ENCODE measurements around the gene OTOS. TPM values are rescaled to one million over a fixed set of nuclear protein-coding genes. Genes with fewer than 3 reads are reported as not detected.

The OTOS gene
- total and polyA plus RNA-seq, 2 experiments from 2014 or later = not detected

- H3K4me2 ChIP-seq (ENCODE audit: unreplicated experiment) = no peak overlapping the region
- in situ Hi-C loops (cut with MboI) = no loop called here
These were observed 9.2 kb downstream of the OTOS start for GRCh38 chr2:240131296-240131695.

GRCh38 chr2:240130393-240131195 lies 9.9 kb downstream of the OTOS start:
- Histone ChIP-seq H3K4me2 (ENCODE audit: unreplicated experiment) (no peak overlapping the region), H3F3A (ENCODE audit: insufficient read depth) (no peaks in the 10 kb centered on the region), H3K4me1 (ENCODE audit: insufficient read depth) (peaks cover 8% of the 10 kb centered on the region; the same call in 1 of the 2 replicates), H3K36me3 (ENCODE audit: low read depth) (no peaks in the 10 kb centered on the region; the same call in 1 of the 2 replicates), H2AFZ (no peak overlapping the region), H3K9me3 (ENCODE audit: low read depth) (no peaks in the 10 kb centered on the region), H3K9ac (no peak overlapping the region), H3K27ac (no peak overlapping the region), H3K79me2 (ENCODE audit: insufficient read depth) (peaks cover 29% of the 10 kb centered on the region), H4K20me1 (ENCODE audit: insufficient read depth) (no peaks in the 10 kb centered on the region), H3K27me3 (replicated peaks; ENCODE audit: insufficient read depth) (no peaks in the 10 kb centered on the region), H3K4me3 (no peak overlapping the region), H3K9me2 (ENCODE audit: insufficient read depth) (no peaks in the 10 kb centered on the region)
- TF ChIP-seq EZH2phosphoT487 (IDR thresholded peaks at IDR 0.05; ENCODE audit: insufficient read depth, low read depth) (no peak), EZH2 (IDR thresholded peaks at IDR 0.05; ENCODE audit: insufficient read depth, poor library complexity, severe bottlenecking) (no peak)
- no peak for DNase-seq
- in situ Hi-C loops (cut with MboI) = no loop called here
- 93 to 94% methylated on average over 23 of the region's 23 CpGs for WGBS, 2 experiments (ENCODE audit: low coverage in 1 of 2, low lambda C conversion rate in 2 of 2, missing lambda C conversion rate in 2 of 2)

More at GRCh38 chr2:240131296-240131695, 9.2 kb downstream of the OTOS start:
- Histone ChIP-seq H3K27me3 (replicated peaks; ENCODE audit: insufficient read depth) (no peaks in the 10 kb centered on the region), H2AFZ (no peak overlapping the region), H3K4me1 (ENCODE audit: insufficient read depth) (peaks cover 8% of the 10 kb centered on the region; the same call in 1 of the 2 replicates), H3K79me2 (ENCODE audit: insufficient read depth) (peaks cover 33% of the 10 kb centered on the region), H3K9me2 (ENCODE audit: insufficient read depth) (no peaks in the 10 kb centered on the region), H3K9me3 (ENCODE audit: low read depth) (no peaks in the 10 kb centered on the region), H4K20me1 (ENCODE audit: insufficient read depth) (no peaks in the 10 kb centered on the region), H3F3A (ENCODE audit: insufficient read depth) (no peaks in the 10 kb centered on the region), H3K27ac (no peak overlapping the region), H3K4me3 (no peak overlapping the region), H3K36me3 (ENCODE audit: low read depth) (no peaks in the 10 kb centered on the region; the same call in 1 of the 2 replicates), H3K9ac (no peak overlapping the region)
- DNase-seq = no peak
- 87 to 90% methylated on average over 16 of the region's 16 CpGs for WGBS, 2 experiments (ENCODE audit: low coverage in 1 of 2, low lambda C conversion rate in 2 of 2, missing lambda C conversion rate in 2 of 2)
- no peak for TF ChIP-seq EZH2 (IDR thresholded peaks at IDR 0.05; ENCODE audit: insufficient read depth, poor library complexity, severe bottlenecking)
- TF ChIP-seq EZH2phosphoT487 (IDR thresholded peaks at IDR 0.05; ENCODE audit: insufficient read depth, low read depth) = no peak

- DNase-seq = no peak
These were observed 10.6 kb downstream of the OTOS start for GRCh38 chr2:240129731-240130392.

GRCh38 chr2:240129311-240129710 lies 11.1 kb downstream of the OTOS start:
- Histone ChIP-seq H3K27me3 (replicated peaks; ENCODE audit: insufficient read depth) (no peaks in the 10 kb centered on the region), H4K20me1 (ENCODE audit: insufficient read depth) (no peaks in the 10 kb centered on the region), H3K4me3 (no peak overlapping the region), H3K36me3 (ENCODE audit: low read depth) (no peaks in the 10 kb centered on the region; the same call in 1 of the 2 replicates), H3K9me3 (ENCODE audit: low read depth) (no peaks in the 10 kb centered on the region), H3K79me2 (ENCODE audit: insufficient read depth) (peaks cover 16% of the 10 kb centered on the region), H3K4me2 (ENCODE audit: unreplicated experiment) (no peak overlapping the region), H3K4me1 (ENCODE audit: insufficient read depth) (no peaks in the 10 kb centered on the region), H3F3A (ENCODE audit: insufficient read depth) (no peaks in the 10 kb centered on the region), H3K27ac (no peak overlapping the region), H2AFZ (no peak overlapping the region), H3K9me2 (ENCODE audit: insufficient read depth) (no peaks in the 10 kb centered on the region), H3K9ac (no peak overlapping the region)
- no peak for DNase-seq
- in situ Hi-C loops (cut with MboI) = no loop called here
- TF ChIP-seq EZH2phosphoT487 (IDR thresholded peaks at IDR 0.05; ENCODE audit: insufficient read depth, low read depth) (no peak), EZH2 (IDR thresholded peaks at IDR 0.05; ENCODE audit: insufficient read depth, poor library complexity, severe bottlenecking) (no peak)
- 76% methylated on average over 7 of the region's 7 CpGs for WGBS, 2 experiments (ENCODE audit: low coverage in 1 of 2, low lambda C conversion rate in 2 of 2, missing lambda C conversion rate in 2 of 2)

More at GRCh38 chr2:240129731-240130392, 10.6 kb downstream of the OTOS start:
- H3K4me2 ChIP-seq (ENCODE audit: unreplicated experiment) = no peak overlapping the region
- WGBS, 2 experiments (ENCODE audit: low coverage in 1 of 2, low lambda C conversion rate in 2 of 2, missing lambda C conversion rate in 2 of 2) = 97% methylated on average over 22 of the region's 22 CpGs
- H3K27me3 ChIP-seq (replicated peaks; ENCODE audit: insufficient read depth) = no peaks in the 10 kb centered on the region
- no peak overlapping the region for H3K27ac ChIP-seq
- H3K4me1 ChIP-seq (ENCODE audit: insufficient read depth) = 0 out of 2 replicates have a peak, but pooled peaks cover 3% of the 10 kb centered on the region
- no peaks in the 10 kb centered on the region for H3K9me3 ChIP-seq (ENCODE audit: low read depth)
- H4K20me1 ChIP-seq (ENCODE audit: insufficient read depth) = no peaks in the 10 kb centered on the region
- no peak overlapping the region for H3K9ac ChIP-seq
- TF ChIP-seq EZH2 (IDR thresholded peaks at IDR 0.05; ENCODE audit: insufficient read depth, poor library complexity, severe bottlenecking) = no peak
- no peak for TF ChIP-seq EZH2phosphoT487 (IDR thresholded peaks at IDR 0.05; ENCODE audit: insufficient read depth, low read depth)
- H3F3A ChIP-seq (ENCODE audit: insufficient read depth) = no peaks in the 10 kb centered on the region
- no peaks in the 10 kb centered on the region; the same call in 1 of the 2 replicates for H3K36me3 ChIP-seq (ENCODE audit: low read depth)
- H2AFZ ChIP-seq = no peak overlapping the region
- H3K4me3 ChIP-seq = no peak overlapping the region
- no peaks in the 10 kb centered on the region for H3K9me2 ChIP-seq (ENCODE audit: insufficient read depth)
- in situ Hi-C loops (cut with MboI) = no loop called here
- peaks cover 21% of the 10 kb centered on the region for H3K79me2 ChIP-seq (ENCODE audit: insufficient read depth)
